GM12878 (cell line): Measurements from ENCODE around the gene ST7. TPM values are rescaled to one million over a fixed set of nuclear protein-coding genes. Genes with fewer than 3 reads are reported as not detected.

Experiments used
- ATAC-seq: fragments of 200-7000 bp; cut with Tn5 transposase; 3 replicates; pipeline ENCODE4 v1.9.1; 2020; ENCODE audit warnings: mild to moderate bottlenecking, moderate library complexity
- BruUV-seq: library from RNA; stranded (reverse); fragments of 400-500 nt; replicated peaks from 2 replicates; lab custom pipeline; 2021; lab: Mats Ljungman, UMichigan
- CTCF ChIA-PET: fragments of 300-600 bp; sonication (Branson Sonifier 250); formaldehyde crosslinking; extraction: SDS; loops from one replicate; lab custom pipeline; 2021; ENCODE audit warnings: inconsistent platforms; lab: Yijun Ruan, JAX
- POLR2A ChIA-PET: fragments of 350-600 bp; formaldehyde crosslinking; extraction: SDS; loops from one replicate; lab custom pipeline; 2021; ENCODE audit warnings: inconsistent platforms; lab: Charles Lee
- RAD21 ChIA-PET: fragments of 300-600 bp; sonication (Branson Sonifier 250); formaldehyde crosslinking; loops from one replicate; lab custom pipeline; 2023; ENCODE audit warnings: antibody characterized with exemption; ENCODE audit not compliant: unreplicated experiment; lab: Charles Lee
- SMC1A ChIA-PET: fragments of 300-600 bp; sonication (Branson Sonifier 250); formaldehyde crosslinking; loops from one replicate; lab custom pipeline; 2023; ENCODE audit not compliant: unreplicated experiment, uncharacterized antibody; lab: Charles Lee
- DNase-seq: peaks from one replicate; pipeline ENCODE4 v3.0.0-alpha.2; 2011; ENCODE audit warnings: low read depth, low spot score
- FAIRE-seq: peaks from 3 replicates; lab custom pipeline; 2011; peaks lifted over from hg19 to GRCh38; lab: Jason Lieb, UNC
- H2AFZ ChIP-seq: 2 replicates; pipeline ENCODE4 v1.6.0; 2011; ENCODE audit warnings: low read depth, low read length, control low read depth; ENCODE audit not compliant: control insufficient read depth
- H3K27ac ChIP-seq: 2 replicates; pipeline ENCODE4 v1.5.1; 2011; ENCODE audit warnings: control low read depth; ENCODE audit not compliant: control insufficient read depth, insufficient read depth
- H3K27me3 ChIP-seq, 2 experiments: replicated peaks in 1 of 2; 2 replicates each; pipeline versions ENCODE4 v1.6.0 to v1.6.1; 2011; ENCODE audit warnings: low read length in 1 of 2; ENCODE audit not compliant: control insufficient read depth in 2 of 2, insufficient read depth in 2 of 2
- H3K36me3 ChIP-seq, 2 experiments: 2 replicates each; pipeline ENCODE4 v1.5.1; 2011; ENCODE audit warnings: low read length in 1 of 2; ENCODE audit not compliant: control insufficient read depth in 2 of 2, insufficient read depth in 2 of 2
- H3K4me1 ChIP-seq: 2 replicates; pipeline ENCODE4 v1.6.1; 2011; ENCODE audit warnings: mild to moderate bottlenecking, low read length, moderate library complexity, mixed read lengths; ENCODE audit not compliant: control insufficient read depth, insufficient read depth
- H3K4me2 ChIP-seq: 2 replicates; pipeline ENCODE4 v1.6.0; 2011; ENCODE audit warnings: control low read depth; ENCODE audit not compliant: control insufficient read depth, insufficient read depth
- H3K4me3 ChIP-seq: fragments of 200-600 bp; sonication (generic); 2 replicates; pipeline ENCODE4 v1.5.1; 2016
- H3K79me2 ChIP-seq: 2 replicates; pipeline ENCODE4 v1.6.0; 2011; ENCODE audit warnings: low read length; ENCODE audit not compliant: control insufficient read depth, insufficient read depth
- H3K9ac ChIP-seq: 2 replicates; pipeline ENCODE4 v1.8.0; 2011; ENCODE audit warnings: low read length, control low read depth, mixed read lengths; ENCODE audit not compliant: control insufficient read depth, insufficient read depth
- H3K9me3 ChIP-seq: replicated peaks from 3 replicates; pipeline ENCODE4 v1.5.1; 2011; ENCODE audit warnings: mild to moderate bottlenecking, low read length; ENCODE audit not compliant: control insufficient read depth, insufficient read depth
- H4K20me1 ChIP-seq: 2 replicates; pipeline ENCODE4 v1.6.0; 2011; ENCODE audit not compliant: control insufficient read depth, insufficient read depth
- CBX5 ChIP-seq: sonication (generic); IDR thresholded peaks from 2 replicates; pipeline ENCODE4 v1.6.1; 2016; ENCODE audit warnings: low read depth, moderate library complexity, mild to moderate bottlenecking, inconsistent platforms
- MXI1 ChIP-seq: fragments of 150-350 bp; IDR thresholded peaks from 2 replicates; pipeline ENCODE4 v1.6.1; 2011; ENCODE audit warnings: low read depth, mild to moderate bottlenecking, inconsistent platforms, low read length, improper control_type of control experiment
- SREBF1 ChIP-seq: IDR thresholded peaks from 2 replicates; pipeline ENCODE4 v1.6.1; 2012; ENCODE audit warnings: mild to moderate bottlenecking, low read length
- ZNF207 ChIP-seq: fragments of 450-650 bp; IDR thresholded peaks from 2 replicates; pipeline ENCODE4 v1.6.1; 2014; ENCODE audit warnings: antibody characterized with exemption, mild to moderate bottlenecking, borderline replicate concordance
- WGBS: methylation state at CpG from one replicate; pipeline ENCODE4 v1.1.6; 2016; ENCODE audit warnings: low lambda C conversion rate; ENCODE audit not compliant: insufficient replicate concordance, insufficient coverage; ENCODE audit errors: missing lambda C conversion rate; 5-methylcytosine and 5-hydroxymethylcytosine counted together
- in situ Hi-C: fragments of 300-500 bp; cut with MboI; formaldehyde crosslinking; loops from 9 replicates; pipeline ENCODE4 v1.14.3; 2018; ENCODE audit warnings: mixed read lengths
- intact Hi-C: fragments of 100-400 bp; cut with micrococcal nuclease; formaldehyde crosslinking; loops from one replicate; pipeline ENCODE4 v1.14.2; 2022; ENCODE audit not compliant: unreplicated experiment
- polyA plus RNA-seq, 11 experiments: library from polyadenylated mRNA; depleted of rRNA in 4 of 11; unstranded in 6 of 11; stranded (reverse) in 5 of 11; fragments of >200 nt; fragmentation: Nextera tagmentation in 4 of 11; fragmentation: Illumina TruSeq in 1 of 11; extraction: Ambion mirVana in 4 of 11; extraction: Trizol in 1 of 11; gene quantifications; 1 replicate in 1 of 11; 2 replicates in 10 of 11; pipeline versions ENCODE4 v1.2.1 to v1.2.3, GENCODE V29; 2011 to 2016; ENCODE audit warnings: inconsistent platforms in 2 of 11, missing spikeins in 2 of 11, low read depth in 1 of 11
- total RNA-seq, 4 experiments: library from RNA; depleted of rRNA in 3 of 4; stranded (reverse); fragments of >200 nt in 3 of 4; fragmentation: Illumina TruSeq in 1 of 4; extraction: Trizol in 1 of 4; gene quantifications; 2 replicates each; pipeline versions ENCODE4 v1.2.1 to v1.2.3, GENCODE V29; 2013 to 2021

The ST7 gene
- total and polyA plus RNA-seq, 10 of the 15 experiments (the other 5 are each of a cell fraction or from before 2014, with no cell fraction given), result 27.7 to 76.4 (median 53.6) TPM

GRCh38 chr7:117271566-117271965, 318.3 kb downstream of the ST7 start:
- no peak overlapping the region for H3K4me2 ChIP-seq
- H2AFZ ChIP-seq, result no peak overlapping the region
- no peaks in the 10 kb centered on the region for H3K27me3 ChIP-seq
- no peaks in the 10 kb centered on the region for H3K79me2 ChIP-seq
- SMC1A ChIA-PET, result interaction anchor here (1.4 kb wide), 1 partner anchor 22 kb away, joined by 3 read pairs; no protein-coding TSS in a partner anchor
- FAIRE-seq (no peak), ATAC-seq (no peak), DNase-seq (no peak)
- in situ Hi-C loops, result no loop called here
- no TSS peak for BruUV-seq
- no peaks in the 10 kb centered on the region; the same call in 2 of the 3 replicates for H3K9me3 ChIP-seq
- H3K9ac ChIP-seq, result no peak overlapping the region
- H3K36me3 ChIP-seq, result no peaks in the 10 kb centered on the region
- no peak for TF ChIP-seq CBX5
- TF ChIP-seq SREBF1, result no peak
- H3K4me1 ChIP-seq, result no peaks in the 10 kb centered on the region
- H4K20me1 ChIP-seq, result no peaks in the 10 kb centered on the region
- no peak overlapping the region for H3K27ac ChIP-seq
- 31% methylated on average over 3 of the region's 3 CpGs for WGBS
- CTCF ChIA-PET, result no interaction called here
- intact Hi-C loops, result no loop called here
- no peak overlapping the region for H3K4me3 ChIP-seq
- RAD21 ChIA-PET, result no interaction called here
- POLR2A ChIA-PET, result no interaction called here

- ChIA-PET RAD21 (interaction anchor here (1.3 kb wide), 1 partner anchor 60 kb away, joined by 5 read pairs; no protein-coding TSS in a partner anchor), SMC1A (interaction anchor here (0.8 to 1.4 kb wide), 4 partner anchors 11 to 555 kb away, joined by 3 to 4 read pairs (median 3); no protein-coding TSS in a partner anchor), POLR2A (no interaction called here), CTCF (no interaction called here)
- no peak overlapping the region for H3K9ac ChIP-seq
- no peaks in the 10 kb centered on the region for H3K36me3 ChIP-seq
- H3K4me2 ChIP-seq, result no peak overlapping the region
- ATAC-seq (no peak), DNase-seq (no peak), FAIRE-seq (no peak)
- intact Hi-C loops, result no loop called here
- H3K27ac ChIP-seq, result no peak overlapping the region
- no peaks in the 10 kb centered on the region for H4K20me1 ChIP-seq
- no peaks in the 10 kb centered on the region; the same call in 2 of the 3 replicates for H3K9me3 ChIP-seq
- no peaks in the 10 kb centered on the region for H3K27me3 ChIP-seq
- in situ Hi-C loops, result no loop called here
- 97% methylated on average over 2 of the region's 2 CpGs for WGBS
- TF ChIP-seq MXI1, result no peak
- TF ChIP-seq ZNF207, result no peak
- no peaks in the 10 kb centered on the region for H3K79me2 ChIP-seq
- no peak overlapping the region for H2AFZ ChIP-seq
- H3K4me1 ChIP-seq, result no peaks in the 10 kb centered on the region
- no peak overlapping the region for H3K4me3 ChIP-seq
- BruUV-seq, result no TSS peak
Measured at GRCh38 chr7:117272017-117272759, 318.9 kb downstream of the ST7 start.
